Anterior cingulate cortex (tissue), 58 donors: ENCODE measurements around the gene SLC22A17.
"Not testable (repeated sequence)": the region's sequence is repeated elsewhere in the genome, so short reads cannot be mapped to it uniquely, and the experiment has no call there.

Experiments
- DNase-seq, 58 donors: peaks; one replicate each; lab custom pipeline; 2025; lab: John Stamatoyannopoulos, UW

The SLC22A17 gene

GRCh38 chr14:23352506-23353432, at the start of gene SLC22A17:
Gene SLC22A17 (minus strand): TSS chr14:23352887.
- peak; percentile 37 to 94 (median 85) for DNase-seq

GRCh38 chr14:23401291-23401690, 48.6 kb upstream of the SLC22A17 start:
- DNase-seq = no peak

GRCh38 chr14:23400496-23401149, 47.9 kb upstream of the SLC22A17 start:
- DNase-seq = not testable (repeated sequence)

- no peak for DNase-seq
Measured at GRCh38 chr14:23399591-23399990, 46.9 kb upstream of the SLC22A17 start.

GRCh38 chr14:23399136-23399535, 46.4 kb upstream of the SLC22A17 start:
- no peak for DNase-seq

- DNase-seq = no peak
Measured at GRCh38 chr14:23398348-23398747, 45.7 kb upstream of the SLC22A17 start.

GRCh38 chr14:23396781-23397407, 44.2 kb upstream of the SLC22A17 start:
- DNase-seq = no peak

- DNase-seq = no peak
Measured at GRCh38 chr14:23396126-23396525, 43.4 kb upstream of the SLC22A17 start.

GRCh38 chr14:23392613-23393012, 39.9 kb upstream of the SLC22A17 start:
- no peak for DNase-seq

GRCh38 chr14:23389871-23390270, 37.2 kb upstream of the SLC22A17 start:
- not testable (repeated sequence) for DNase-seq

- no peak for DNase-seq
Measured at GRCh38 chr14:23389396-23389795, 36.7 kb upstream of the SLC22A17 start.

- DNase-seq = no peak
Measured at GRCh38 chr14:23388996-23389395, 36.3 kb upstream of the SLC22A17 start.

- no peak for DNase-seq
Measured at GRCh38 chr14:23387916-23388882, 35.5 kb upstream of the SLC22A17 start.

GRCh38 chr14:23386999-23387398, 34.3 kb upstream of the SLC22A17 start:
- no peak for DNase-seq

GRCh38 chr14:23386266-23386657, 33.6 kb upstream of the SLC22A17 start:
- DNase-seq = not testable (repeated sequence)

- DNase-seq = no peak
Measured at GRCh38 chr14:23385642-23386265, 33.1 kb upstream of the SLC22A17 start.

GRCh38 chr14:23385244-23385641, 32.6 kb upstream of the SLC22A17 start:
- DNase-seq = no peak

GRCh38 chr14:23384364-23385080, 31.8 kb upstream of the SLC22A17 start:
- no peak for DNase-seq
